Activated CD4-positive, alpha-beta T cell treated with anti-CD3 and anti-CD28 coated beads, Interleukin-2, amount 50 U/mL, for 24 hours (primary cell): ENCODE measurements around the gene PRKN.

Source experiments
- DNase-seq, 2 donors: peaks; one replicate each; pipeline ENCODE4 v3.0.0-alpha.2; 2020; ENCODE audit warnings: low read depth in 1 of 2, low spot score in 1 of 2

The PRKN gene

DNA sequence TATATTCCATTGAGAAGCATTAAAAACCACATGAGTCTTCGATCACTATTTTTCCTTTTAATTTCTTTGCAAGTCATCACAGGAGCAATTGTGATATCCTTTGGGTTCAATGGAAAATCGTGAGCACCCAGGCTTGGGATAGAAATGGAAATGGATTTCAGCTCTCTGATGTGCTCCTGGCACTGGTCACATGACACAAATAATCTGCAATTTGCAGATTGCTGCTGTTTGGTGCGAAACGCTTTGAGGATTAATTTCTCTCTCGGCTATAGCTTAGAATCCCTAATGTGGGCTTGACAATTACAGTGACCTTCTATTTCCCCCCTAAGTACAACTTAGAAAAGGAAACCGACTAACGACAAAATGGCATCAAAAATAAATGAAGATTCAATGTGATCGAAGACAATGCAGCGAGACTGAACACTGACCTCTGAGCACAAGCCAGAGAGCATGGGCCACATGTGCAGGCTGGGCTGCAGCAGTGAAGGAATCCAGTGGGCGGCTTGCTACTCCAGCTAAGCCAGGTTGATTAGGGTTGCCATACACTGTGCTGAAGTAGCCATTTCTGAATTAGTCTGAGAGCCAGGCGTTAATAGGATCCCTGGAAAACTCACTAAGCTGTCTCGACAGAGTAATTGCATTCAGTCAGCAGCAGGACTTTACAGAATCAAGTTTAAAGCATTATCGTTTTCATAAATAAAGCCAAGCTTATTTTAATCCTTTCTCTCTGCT, 1151.9 kb downstream of the PRKN start:
- DNase-seq: no peak

GRCh38 chr6:161568885-161569456, 1158.6 kb downstream of the PRKN start:
- DNase-seq: no peak

DNA sequence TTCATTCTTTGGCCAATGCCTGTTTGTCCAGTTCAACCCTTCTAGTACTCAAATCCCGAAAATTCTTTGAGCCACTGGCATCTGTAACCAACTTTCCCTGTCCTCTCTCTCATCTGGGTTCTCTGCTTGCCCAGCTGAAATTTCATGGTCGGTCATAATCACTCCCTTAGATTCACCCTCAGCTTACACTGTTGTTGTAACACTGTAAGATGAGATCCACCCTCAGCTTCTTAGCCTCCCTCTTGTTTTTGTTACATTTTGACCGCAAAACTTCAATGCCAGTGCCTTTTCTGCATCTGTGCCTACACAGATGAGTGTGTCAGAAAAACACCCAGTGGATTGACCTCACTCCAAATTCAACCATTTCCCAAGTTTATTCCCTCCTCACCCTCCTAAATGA, 1162.6 kb downstream of the PRKN start:
- no peak for DNase-seq

GRCh38 chr6:161561908-161562307, 1165.7 kb downstream of the PRKN start:
- DNase-seq: no peak

DNA sequence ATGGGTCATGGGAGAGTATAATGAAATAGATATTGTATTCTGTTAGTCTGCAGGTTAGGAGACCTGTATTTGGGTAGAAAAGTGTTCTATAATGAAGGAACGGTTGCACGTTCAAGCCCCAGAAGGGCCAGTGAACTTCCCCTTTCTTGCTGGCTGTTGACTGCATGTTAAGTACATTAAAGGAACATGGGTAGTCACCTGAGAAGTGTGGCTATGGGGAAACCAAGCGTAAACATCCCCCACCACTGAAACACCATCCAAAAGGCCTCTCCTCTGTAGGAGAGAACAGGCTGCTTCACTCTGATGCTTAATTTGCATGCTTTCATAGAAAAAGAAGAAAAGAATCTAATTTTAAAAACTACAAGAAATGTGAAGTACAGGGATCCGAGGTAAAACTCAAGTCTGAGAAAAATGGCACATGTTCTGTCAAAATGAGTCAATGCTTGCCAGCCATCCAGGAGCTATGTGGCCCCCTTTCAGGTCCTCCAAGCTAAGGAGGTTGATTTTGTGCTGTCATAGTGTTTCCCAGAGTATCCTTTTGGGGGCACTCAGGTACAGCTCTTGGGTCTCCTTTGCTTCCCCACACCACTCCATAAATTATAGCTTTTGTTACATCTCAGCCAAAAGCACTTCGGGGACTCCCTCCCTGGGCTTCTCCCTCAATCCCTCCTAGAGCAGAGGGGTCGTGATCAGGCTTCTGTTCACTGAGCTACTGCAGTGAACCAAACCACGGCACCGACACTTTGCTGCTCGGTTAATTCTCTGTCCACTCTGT, 1170.0 kb downstream of the PRKN start:
- no peak for DNase-seq

GRCh38 chr6:161554883-161555282, 1172.7 kb downstream of the PRKN start:
- no peak for DNase-seq

- no peak for DNase-seq
Observed at GRCh38 chr6:161549977-161550655, 1177.5 kb downstream of the PRKN start.

- no peak for DNase-seq
Observed at GRCh38 chr6:161548713-161549296, 1178.8 kb downstream of the PRKN start.

GRCh38 chr6:161547617-161548016, 1179.9 kb downstream of the PRKN start:
- no peak for DNase-seq

- DNase-seq: no peak
Observed at GRCh38 chr6:161546632-161547031, 1180.9 kb downstream of the PRKN start.

- no peak for DNase-seq
Observed at GRCh38 chr6:161545741-161546140, 1181.8 kb downstream of the PRKN start.

- DNase-seq: no peak
Observed at GRCh38 chr6:161544801-161545480, 1182.6 kb downstream of the PRKN start.

- no peak for DNase-seq
Observed at GRCh38 chr6:161543684-161544309, 1183.8 kb downstream of the PRKN start.

DNA sequence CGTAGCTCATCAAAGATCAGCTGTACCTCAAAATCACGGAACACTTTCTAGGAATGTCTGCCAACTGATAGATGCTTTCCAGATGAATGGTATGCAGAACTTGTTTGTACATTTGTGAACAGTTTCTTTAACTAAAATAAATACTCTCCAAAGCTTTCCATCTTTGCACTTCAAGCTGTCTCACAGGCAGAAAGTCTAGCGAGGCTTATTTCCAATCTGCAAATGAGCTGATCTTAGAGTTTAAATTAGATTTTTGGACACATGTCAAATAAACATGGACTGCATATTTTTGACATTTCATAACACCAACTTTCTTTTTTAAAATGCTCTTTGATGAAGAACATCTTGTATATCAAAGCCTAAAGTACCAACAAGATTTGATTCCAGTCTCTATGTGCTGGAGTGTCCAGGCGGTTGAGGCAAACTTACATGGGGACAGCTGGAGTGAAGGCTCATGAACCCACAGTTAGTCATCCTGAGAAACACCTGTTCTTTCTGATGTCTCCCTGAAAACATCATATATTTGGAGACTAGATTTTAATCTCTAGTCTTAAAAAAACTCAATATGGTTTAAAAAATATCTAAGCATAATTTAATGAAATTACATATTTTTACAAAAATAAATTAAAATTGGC, 1185.1 kb downstream of the PRKN start:
- DNase-seq: no peak

DNA sequence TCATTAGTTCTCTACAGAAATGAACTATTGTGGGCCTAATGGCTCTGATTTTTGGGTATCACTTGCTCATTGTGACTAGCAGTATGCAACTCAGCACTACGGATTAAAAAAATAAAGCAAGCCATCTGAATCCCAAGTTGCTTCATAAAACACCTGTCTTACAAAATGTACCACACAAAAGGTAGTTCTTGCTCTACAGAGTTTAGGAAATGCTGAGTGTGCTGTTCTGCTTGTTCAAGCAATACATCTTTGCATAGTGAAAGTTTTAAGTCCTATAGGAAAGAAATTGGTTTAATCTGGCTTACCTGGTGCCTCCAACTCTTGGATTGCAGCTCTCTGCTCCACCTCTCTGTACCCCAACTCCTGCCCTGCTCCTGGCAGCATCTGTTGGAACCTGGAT, 1187.0 kb downstream of the PRKN start:
- DNase-seq: no peak

- DNase-seq: no peak
Observed at GRCh38 chr6:161536224-161536630, 1191.3 kb downstream of the PRKN start.

DNA sequence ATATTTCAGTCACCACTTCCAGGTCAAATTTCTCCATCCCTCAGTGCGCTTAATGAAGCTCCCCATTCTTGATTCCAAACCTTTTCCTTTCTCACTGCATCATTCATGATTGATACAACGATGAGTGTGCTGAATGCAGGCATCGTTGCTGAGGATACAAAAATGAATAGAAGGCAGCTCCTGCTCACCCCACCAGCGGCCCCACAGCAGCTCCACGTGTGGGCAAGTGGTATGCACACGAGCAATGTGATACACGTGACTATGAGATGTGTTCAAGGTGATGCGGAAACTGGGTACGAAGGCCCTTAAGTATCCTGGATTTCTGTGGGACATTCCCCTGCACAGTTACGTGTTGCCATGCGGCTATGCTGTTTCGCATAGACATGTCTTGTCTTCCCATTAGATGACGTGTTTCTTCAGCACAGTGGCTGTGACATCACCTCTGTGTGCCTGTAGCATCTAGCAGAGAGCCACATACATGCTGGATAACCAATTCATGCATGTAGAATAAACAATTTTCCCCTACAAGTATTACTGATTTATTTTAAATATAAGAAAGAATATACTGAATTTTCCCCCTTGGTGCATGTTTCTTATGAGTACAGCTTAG, 1193.2 kb downstream of the PRKN start:
- DNase-seq: no peak

- DNase-seq: no peak
Observed at GRCh38 chr6:161533266-161533665, 1194.3 kb downstream of the PRKN start.

- DNase-seq: no peak
Observed at GRCh38 chr6:161532536-161532935, 1195.0 kb downstream of the PRKN start.
